HG03039 (cell line): ENCODE results near the gene ILDR2.
A peak's percentile ranks its signal among the peaks of the same experiment; 100 is the strongest.

Experiments
- ATAC-seq: cut with Tn5 transposase; IDR thresholded peaks from one replicate; pipeline ENCODE4 v1.9.1; 2021; ENCODE audit warnings: mild to moderate bottlenecking, moderate library complexity; ENCODE audit not compliant: unreplicated experiment

Gene ILDR2

DNA sequence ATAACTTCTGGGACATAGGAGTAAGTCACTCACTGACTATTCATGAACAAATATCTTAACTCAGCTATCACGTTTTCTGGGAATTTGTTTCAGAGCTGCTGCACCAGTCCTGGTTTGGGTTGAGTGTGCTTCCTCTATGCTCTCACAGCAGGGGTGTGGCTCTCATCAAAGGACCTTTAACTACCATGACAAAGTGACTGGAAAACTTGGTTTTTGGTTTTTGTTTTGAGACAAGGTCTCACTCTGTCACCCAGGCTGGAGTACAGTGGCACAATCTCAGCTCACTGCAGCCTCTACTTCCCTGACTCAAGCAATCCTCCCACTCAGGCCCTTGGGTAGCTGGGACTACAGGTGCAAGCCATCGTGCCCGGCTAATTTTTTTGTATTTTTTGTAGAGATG is 4.1 kb downstream of the ILDR2 start:
- no peak for ATAC-seq

DNA sequence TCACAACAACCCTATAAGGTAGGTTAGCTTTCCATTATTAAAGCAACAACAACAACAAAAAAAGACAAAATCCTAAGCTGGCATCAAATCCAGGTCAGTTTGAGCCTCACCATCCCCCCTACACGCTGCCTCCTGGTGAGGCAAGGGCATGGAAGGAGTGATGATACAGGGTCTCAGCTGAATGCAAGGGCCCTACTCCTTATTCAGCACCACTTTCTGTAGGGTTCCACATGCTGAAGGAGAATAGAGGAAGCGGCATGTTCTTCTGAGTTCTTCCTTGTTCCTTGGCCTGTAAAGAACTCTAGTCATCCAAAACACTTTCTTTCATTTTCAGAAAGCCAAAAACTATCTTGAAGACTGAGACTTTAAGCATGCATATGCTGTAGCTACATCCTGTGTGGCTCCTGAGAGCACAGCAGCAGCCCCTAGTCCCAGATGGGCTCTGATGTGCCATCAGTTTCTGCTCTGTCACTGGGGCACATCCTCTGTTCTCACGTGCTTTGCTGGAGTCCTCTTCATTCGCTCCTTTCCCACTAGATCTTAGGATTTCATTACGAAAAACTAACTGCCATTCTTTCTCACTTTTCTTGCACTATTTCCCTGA is 6.2 kb downstream of the ILDR2 start:
- ATAC-seq, result peak; percentile 56

DNA sequence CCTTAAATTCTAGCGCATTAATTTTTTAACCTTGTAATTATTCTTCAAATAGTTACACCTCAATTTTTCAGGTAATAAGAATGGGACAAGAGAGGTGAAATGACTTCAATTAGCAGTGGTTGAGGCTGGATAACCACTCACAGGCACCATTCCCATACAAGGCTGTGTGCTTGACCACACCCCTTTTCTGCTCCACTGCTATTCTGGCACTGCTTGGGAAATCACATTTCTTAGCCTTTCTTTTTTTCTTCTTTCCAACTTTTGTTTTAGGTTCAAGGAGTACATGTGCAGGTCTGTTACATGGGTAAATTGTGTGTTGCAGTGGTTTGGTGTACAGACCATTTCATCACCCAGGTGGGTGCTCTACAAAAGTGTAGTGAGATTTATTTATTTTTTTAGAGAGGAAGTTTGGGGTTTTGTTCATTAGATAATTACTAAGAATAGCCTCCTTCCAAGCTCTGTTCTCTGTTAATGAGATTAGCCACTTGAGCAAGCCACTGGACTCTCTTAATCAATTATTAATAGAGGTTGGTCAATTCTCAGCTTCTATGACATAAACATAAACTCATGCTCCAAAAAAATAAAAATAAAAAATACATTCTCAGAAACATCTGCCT is 14.4 kb downstream of the ILDR2 start:
- no peak for ATAC-seq

DNA sequence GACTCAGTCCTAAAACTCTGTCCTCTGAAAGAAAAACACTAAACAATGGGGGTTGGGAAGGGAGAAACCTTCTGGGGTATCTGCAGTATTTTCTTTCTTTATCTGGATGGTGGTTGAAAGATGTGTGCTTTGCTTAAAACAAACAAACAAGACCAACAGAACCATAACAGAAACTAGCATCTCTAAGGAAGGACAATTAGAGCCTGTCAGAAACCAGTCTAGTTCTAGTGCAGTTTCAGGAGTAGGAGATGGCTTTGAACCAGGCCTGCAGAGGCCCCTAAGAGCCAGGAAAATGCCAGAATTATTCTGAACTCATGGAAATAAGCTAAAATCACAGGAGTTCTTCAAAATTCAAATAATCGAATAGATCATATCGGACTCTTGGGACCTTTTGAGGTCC is 18.5 kb downstream of the ILDR2 start:
- ATAC-seq, result no peak

DNA sequence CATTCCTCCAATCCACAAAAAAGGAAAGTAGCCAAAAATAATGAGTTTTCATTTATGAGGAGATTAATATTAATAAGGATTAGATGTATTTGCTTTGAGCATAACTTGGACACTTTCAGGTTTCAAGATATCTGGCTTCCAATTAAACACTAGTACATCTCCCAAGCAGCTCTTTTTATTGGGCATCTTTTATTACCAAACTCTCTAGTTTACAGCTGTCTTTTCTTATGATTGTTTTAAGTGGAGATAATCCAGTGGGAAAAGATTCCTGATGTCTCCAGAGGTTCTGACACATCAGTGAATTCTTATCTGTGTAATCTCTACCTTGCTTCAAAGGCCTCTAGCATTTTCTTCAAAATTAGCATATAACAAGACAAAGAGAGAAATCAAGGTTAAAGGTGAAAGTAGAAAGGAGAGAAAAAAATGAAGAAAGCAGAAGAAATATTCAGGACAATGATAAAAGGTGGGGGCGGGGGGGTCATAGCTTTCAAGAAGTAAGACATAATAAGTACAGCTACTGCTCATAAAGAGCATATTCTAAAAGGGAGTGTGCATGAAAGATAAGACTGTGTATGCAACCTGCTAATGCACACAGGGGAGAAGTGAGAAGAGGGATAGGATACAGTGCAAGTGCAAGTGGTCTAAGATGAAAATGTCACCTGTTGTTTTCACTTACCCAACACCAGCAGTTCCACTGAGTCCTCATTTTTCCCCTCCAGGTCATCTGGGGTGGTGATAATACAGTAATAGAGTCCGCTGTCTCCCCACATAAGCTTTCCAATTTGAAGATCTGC is 19.1 kb downstream of the ILDR2 start:
- ATAC-seq, result no peak

DNA sequence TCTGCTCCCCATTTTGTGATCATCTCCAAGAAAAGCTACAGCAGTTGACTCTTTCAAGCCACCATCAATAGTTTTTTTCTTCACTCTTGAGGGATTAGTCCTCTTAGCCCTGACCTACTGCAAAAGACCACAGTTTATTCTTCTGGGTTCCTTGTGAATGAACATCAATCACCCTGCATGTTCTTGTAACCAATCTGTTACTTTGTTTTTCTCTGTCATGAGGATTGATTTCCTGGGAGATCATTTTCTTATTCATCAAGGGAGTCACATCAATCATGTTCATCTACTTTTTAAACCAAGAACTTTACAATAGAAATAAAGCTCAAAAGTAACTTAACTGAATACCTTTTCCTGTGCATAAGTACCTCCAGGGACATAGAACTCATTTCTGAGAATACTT is 21.8 kb downstream of the ILDR2 start:
- ATAC-seq, result no peak

DNA sequence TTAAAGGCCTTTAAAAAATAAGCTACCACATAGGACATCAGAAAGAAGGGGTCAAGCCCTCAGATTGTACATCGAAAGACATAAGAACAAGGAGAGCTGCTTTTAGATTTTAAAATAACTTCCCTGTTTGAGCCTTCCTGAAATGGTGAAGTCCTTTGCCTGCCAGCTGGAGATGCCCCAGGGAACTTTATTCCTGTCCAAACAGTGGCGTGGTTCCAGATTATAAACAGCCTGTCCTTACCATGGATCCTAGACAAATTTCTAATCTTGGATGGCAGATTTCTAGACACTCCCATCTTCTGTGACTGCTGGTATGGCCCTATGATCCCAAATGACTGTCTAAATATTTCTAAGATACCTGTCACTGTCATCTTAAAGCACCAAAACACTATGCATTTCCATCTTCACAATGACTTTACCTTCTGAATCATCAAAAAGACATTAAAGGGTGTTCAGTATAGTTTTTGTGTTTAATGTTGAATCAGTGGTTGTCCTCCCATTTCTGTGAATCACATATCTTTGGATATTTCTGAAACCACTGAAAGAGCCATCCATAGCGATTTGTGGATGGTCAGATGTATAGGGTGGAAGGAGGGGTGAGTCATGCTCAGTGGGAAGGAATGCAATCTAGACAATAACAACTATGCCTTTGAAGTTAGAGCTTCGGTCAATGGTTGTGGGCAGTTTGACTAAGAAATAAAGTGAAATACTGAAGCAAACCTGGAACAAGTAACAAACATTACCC is 23.2 kb downstream of the ILDR2 start:
- no peak for ATAC-seq

DNA sequence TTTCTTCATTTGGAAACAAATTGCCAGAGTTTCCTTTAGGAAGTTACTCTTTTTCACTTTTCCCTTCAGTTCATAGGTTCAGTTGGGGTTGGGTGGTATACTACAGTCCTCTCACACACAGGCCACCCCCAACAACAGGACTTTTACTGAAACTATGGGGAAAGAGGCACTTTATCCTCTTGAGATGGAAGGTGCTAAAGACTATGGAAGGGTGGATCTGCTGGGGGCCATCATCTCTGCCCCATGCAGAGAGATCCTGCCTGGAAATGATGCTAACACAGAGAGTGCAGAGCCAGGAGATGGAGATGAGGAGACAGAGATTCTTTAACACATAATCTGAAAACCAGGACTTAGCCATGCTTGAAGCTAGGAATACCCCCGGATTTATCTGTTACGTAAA is 24.3 kb downstream of the ILDR2 start:
- ATAC-seq, result no peak

DNA sequence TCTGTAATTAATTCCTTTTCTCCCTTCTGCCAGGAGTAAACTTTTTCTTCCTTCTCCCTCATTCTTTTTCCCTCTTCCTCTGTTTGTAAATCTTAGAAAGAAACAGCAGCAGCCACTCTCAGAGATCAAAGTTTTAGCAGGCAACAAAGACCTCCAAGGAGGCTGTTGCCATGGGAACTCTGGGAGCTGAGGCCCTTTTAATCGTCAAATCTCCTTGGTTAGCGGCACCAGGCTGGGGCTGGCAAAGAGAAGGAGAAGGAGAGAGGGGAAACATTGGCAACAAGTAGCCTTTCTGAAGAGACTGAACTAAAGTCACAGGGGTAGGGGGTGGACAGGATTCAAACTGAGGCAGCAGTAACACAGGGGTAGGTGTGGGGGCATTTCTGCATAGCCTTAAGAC is 25.2 kb downstream of the ILDR2 start:
- no peak for ATAC-seq

DNA sequence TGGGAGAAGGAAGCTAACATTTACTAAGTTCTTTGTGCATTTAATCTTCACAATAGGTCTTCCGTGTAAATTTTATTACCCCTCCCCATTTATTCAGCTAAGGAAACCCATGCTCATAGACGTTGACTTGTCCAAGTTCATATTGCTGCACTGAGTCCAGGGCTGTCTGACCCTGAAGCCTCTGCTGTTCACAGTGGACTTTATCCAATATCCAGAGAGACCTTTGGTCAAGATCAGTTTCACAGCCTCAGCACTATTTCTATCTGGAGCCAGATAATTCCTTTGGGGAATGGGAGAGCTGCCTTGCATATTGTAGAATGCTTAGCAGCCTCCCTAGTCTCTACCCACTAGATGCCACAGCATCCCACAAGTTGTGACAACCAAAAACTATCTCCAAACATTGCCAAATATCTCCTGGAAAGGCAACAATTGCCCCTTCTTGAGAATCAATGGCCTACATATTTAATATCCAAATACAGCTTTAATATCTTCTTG is 26.4 kb downstream of the ILDR2 start:
- no peak for ATAC-seq

DNA sequence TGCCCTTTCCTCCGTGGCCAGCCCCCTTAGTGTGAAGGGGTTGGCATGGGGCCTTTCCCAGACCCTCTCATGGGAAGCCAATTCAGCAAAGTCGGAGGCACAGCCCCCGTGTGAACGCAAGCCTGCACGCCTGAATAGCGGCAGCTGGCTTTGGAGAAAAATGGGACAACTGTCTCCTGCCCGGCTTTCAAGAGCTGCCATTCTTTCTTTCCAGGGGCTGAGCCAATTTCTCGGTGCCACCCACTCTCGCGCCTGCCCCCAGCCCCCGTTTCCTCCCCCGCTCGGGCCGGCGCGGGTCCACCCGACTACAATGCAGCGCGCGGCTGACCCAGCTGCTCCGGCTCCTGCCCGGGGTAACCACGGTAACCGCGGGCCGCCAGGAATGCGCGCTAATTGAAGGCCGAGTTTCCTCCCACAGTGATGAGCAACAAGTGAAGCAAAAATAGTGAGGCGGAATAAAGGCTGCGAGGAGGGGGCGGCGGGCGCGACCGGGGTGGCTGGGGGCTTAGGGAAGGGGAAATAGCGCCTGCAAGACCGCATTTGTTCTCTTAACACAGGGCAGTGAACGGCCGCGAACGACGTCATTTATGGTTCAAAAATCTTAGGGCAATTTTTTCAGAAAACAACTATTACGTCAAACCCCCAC is 27.8 kb downstream of the ILDR2 start:
- ATAC-seq, result no peak

DNA sequence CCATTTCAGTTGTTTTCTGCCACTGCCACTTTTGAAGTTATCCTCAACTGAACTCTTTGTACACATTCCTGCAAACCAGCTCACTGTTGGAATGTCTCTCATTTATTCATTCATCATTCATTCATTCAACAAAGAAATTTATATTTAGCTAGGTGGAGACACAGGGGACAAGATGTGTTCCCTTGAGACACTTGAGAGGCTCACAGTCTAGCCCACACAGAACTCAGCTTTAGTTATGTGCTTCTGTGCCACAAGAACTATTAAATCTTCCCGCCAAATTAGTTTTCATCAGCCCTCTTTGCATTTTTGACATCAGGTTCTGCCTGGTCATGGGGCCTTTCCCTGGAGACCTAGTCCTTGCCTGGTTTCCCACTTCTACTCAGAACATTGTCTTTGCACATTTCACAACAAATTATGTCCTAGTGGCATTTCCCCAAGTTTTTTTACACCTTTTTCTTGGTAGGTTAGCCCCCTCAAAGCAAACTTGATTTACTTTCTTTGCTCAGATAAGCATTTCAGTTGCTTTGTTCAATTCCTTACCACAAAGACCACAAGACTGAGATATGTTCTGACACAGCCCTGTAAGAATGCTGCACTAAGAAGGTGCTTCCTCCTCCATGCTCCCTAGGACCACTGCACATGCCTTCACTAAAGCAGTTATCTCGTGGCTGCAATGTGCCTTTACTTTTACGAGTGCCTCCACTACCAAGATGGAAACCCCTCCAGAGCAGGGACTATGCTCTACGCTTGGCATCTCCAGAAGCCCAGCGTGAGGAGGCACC is 31.0 kb downstream of the ILDR2 start:
- ATAC-seq, result no peak

DNA sequence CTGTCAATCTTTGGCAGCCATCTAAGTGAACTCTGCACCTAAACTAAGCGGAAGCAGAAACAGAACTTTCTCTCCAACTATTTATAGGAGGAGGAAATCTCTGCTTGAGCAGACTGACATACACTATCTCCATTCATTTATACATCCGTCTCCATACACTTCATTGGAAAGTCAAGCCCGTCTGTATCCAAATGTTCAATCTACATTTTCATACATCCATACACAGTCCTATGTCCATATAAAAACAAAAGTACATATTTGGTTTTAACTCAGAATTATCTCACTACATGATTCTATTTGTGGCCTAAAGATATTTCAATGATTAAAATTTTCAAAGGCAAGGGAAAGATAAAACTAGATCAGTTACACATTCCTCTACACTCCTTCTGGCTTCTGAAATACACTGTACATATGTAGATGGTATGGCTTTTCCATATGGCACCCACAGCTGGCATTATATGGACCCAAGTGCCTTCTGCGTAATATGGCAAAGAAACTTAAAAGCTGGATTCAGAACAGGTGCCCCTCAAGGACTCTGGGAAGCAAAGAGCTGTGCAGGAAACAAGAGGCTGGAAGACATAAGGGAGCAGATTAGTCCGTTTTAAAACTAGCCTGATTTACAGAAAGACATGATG is 35.5 kb downstream of the ILDR2 start:
- ATAC-seq, result no peak

DNA sequence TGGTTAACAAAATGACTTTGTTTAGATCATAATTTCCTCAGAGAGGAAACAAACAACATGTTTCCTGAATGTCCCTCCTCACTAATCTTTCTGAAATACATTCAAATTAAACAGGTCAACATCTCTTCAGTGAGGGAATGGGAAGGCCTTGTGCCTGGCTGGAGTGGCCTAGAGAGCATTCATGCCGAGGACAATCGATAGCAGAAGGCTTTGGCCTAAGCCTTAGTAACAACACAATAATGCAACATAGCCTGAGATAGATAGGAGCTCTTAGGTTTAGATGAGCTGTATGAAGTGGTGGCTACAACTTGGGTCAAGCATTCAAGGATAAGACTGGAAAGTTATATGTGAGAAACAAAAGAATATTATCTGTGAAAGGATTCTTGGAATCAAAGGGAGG is 37.4 kb downstream of the ILDR2 start:
- no peak for ATAC-seq

DNA sequence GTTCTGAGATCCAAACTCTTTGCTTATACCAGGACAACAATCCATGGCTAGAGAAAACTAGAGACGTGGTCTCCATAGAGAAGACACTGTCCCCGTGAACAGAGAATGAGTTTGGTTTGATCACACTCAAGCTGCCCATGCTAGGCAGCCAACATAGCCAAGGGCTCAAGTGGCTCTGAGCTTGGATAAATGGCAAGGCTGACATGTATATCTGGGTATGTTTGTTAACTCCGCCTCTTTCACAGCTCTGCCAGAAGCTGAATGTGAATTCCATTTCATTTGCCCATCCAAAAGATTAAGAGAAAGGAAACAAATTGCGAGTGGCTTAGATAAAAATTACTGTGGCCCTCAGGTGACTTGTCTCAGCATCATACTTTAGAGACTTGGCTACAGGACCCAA is 38.0 kb downstream of the ILDR2 start:
- no peak for ATAC-seq

DNA sequence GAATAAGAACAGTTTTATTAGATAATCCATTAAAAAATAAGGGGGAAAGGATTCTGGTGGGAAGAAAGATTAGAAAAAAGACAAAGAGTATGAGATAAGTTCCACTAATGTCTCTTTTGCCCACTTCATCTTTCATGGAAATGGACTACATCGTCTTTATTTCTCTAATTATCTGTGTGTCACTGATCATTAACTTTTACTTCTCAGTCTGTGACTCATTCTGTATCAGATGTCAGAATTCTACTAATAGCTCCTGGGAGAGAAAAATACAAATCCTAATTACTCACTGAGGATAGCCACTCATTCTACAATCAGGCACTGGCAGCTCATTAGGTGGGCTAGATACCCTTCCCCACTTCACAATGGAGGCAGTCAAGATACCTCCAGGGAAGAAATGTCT is 41.7 kb downstream of the ILDR2 start:
- ATAC-seq, result no peak

DNA sequence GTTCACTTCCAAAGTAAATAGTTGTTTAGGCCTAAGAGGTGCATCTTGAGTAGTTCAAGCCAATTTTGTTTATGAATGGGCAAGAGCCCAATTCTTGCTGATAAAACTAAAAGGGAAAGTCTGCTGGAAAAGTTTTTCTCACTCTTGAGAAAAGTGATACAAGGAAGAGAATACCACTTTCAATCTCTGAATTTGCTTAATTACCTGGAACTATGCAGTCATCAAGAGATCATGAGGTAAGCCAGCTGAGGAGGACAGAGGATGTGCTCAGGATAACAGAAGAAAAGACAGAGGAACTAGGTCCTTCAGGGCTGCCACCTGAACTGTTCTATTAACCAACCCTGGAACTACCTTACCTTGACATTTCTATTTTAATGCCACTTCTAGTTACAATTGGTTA is 42.2 kb downstream of the ILDR2 start:
- ATAC-seq, result no peak

DNA sequence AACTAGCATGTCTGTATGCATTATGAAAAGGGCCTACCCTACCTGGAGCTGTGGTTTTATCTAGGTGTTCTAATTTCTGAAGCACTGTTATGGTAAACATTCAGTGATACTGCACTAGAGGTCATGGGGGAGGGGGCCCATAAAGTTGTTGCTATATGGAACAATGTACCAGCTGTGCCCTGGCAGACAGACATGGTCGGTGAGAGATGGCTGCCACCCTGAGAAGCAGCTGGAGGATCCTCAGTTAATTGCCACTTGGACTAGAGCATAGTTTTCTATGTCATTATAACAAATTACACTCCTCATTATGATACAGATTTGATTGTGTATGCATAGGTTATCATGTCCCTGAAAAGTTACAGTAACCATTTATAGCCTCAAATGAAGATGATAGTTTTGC is 45.4 kb downstream of the ILDR2 start:
- ATAC-seq, result no peak

DNA sequence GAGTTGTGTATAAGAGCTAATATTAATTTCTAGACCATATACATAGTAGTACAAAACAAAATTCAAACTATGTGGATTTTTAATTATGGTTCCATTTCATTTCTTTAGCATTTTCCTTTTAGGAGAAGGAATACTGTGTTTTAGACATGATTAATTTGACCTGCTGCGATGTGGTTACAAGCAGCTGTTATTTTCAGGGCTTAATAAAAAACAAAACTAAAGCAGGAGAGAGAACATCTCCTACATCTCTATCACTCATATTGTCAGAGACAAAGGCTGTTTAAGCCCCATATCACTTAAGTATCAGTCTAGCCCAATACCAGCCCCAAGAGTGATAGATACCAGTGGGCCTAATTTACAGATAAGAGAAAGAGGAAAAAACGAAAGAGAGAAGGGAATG is 47.6 kb downstream of the ILDR2 start:
- ATAC-seq, result no peak
